Glomerular visceral epithelial cell (primary cell): ENCODE results near the gene TMEM63C.
"Not testable (repeated sequence)": the region's sequence is repeated elsewhere in the genome, so short reads cannot be mapped to it uniquely, and the experiment has no call there.

Experiments used
- DNase-seq: peaks from one replicate; pipeline ENCODE4 v3.0.0-alpha.2; 2016; ENCODE audit errors: extremely low spot score

TMEM63C gene

DNA sequence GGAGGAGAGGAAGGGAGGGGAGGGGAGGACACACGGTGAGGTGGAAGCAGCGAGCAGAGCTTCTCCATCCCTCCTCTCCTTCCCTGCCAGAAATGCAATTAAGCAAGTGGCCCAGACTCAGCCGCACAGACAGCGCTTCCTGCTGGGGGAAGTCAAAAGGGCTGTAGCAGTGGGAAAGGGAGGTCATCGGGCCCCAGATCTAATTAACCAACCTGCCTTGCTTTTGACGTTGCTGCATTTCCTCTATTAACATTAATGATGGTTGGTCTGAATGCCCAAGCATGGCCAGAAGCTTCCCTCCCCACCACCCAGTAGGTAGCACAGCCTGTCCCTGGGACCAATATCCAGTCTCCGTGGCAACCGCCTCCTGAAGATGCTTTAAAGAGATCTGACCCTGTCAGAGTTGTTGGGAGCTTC, 94.0 kb downstream of the TMEM63C start:
- no peak for DNase-seq

- DNase-seq, result no peak
These were observed 94.8 kb downstream of the TMEM63C start for GRCh38 chr14:77276295-77276935.

GRCh38 chr14:77276959-77277358, 95.4 kb downstream of the TMEM63C start:
- DNase-seq, result no peak

DNA sequence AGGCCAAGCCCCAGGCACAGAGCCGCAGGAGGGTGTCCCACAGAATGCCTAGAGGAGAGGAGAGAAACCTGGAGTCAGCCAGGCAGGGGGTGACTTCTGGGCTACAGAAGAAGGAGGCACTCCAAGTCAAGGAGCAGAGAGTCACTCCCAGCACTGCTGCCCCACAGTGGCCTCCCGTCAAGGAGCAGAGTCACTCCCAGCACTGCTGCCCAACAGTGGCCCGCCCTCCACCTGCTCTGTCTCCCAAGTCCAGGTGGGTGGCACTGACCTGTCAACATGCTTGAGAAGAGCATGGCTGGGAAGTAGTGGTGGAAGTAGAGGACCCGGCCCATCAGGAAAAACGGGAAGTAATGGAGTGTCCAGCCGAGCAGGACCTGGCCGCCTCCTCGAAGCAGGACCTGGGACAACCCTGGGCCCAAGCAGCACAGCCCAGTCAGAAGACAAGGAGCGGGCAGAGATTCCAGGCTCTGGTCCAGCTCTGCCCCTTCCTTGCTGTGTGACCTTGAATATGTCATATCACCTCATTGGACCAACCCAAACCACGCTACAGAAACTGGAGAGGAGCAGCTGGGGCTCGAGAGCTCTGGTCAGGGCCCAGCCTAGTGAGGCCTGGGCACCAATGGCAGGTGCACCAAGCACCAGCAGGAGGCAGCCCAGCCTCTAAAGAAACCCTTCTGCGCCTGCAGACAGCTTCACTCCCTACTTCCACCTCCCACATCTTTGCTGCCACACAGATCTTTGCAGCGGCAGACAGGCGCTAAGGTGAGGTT, 97.0 kb downstream of the TMEM63C start:
- DNase-seq, result no peak

GRCh38 chr14:77279719-77280118, 98.1 kb downstream of the TMEM63C start:
- DNase-seq, result no peak

- DNase-seq, result not testable (repeated sequence)
These were observed 99.3 kb downstream of the TMEM63C start for GRCh38 chr14:77280921-77281320.

- DNase-seq, result no peak
These were observed 100.3 kb downstream of the TMEM63C start for GRCh38 chr14:77281852-77282410.

- no peak for DNase-seq
These were observed 102.5 kb downstream of the TMEM63C start for GRCh38 chr14:77284066-77284465.

- no peak for DNase-seq
These were observed 102.9 kb downstream of the TMEM63C start for GRCh38 chr14:77284466-77284865.

DNA sequence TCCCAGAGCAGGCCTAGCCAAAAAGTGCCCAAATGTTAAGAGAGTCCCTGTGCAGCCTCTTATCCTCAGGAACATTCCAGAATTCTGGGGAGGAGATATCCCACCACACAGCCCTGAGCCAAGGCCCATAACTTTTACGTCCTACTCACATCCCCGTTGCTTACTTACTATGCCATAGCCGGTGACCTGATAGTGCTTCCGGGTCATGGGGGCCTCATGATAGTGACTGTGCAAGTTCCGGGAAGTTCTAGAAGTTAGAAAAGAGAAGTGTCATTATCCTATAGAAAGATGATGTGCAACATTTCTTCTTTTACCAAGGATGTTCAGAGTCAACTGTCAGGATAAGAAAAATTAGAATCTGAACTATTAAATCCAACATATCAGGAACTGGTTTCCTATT, 105.0 kb downstream of the TMEM63C start:
- DNase-seq, result no peak

DNA sequence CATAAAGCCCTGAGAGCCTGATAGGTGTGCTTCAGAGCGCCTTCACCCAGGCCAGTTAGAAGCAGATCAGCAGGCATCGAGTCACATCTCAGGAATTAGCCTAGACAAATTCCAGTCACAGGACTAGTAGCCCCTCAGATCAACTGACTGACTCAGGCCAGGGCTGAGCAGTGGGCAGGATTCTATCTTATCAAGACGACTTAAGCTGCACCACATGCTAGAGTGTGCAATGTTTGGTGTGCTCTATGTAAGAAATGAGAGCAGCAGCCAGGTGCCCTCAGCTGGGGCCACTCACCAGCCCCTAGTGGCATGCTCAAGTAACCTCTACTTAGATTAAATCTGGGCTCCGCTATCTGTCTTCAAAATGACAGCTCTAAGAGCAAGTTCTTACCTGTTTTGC, 109.1 kb downstream of the TMEM63C start:
- peak; percentile 26 for DNase-seq

DNA sequence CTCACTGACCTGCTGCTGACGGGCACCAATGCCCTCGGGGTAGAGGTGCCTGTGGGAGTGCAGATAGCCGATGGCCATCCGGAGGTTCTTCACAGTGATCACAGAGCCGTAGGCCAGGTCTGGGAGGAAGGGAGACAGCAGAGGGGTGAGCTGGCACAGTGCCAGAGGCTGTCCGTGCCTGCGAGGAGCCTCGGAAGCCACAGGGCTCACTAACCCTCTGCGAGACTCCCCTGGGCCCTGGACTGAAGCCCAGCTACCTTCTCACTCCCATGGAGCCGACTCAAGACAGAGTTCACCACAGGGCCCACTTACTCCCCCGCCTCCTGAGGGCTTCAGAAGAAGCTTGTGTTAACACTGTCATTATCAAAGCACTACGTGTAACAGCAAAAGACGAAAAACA, 114.6 kb downstream of the TMEM63C start:
- no peak for DNase-seq

- DNase-seq, result no peak
These were observed 115.3 kb downstream of the TMEM63C start for GRCh38 chr14:77296906-77297305.

DNA sequence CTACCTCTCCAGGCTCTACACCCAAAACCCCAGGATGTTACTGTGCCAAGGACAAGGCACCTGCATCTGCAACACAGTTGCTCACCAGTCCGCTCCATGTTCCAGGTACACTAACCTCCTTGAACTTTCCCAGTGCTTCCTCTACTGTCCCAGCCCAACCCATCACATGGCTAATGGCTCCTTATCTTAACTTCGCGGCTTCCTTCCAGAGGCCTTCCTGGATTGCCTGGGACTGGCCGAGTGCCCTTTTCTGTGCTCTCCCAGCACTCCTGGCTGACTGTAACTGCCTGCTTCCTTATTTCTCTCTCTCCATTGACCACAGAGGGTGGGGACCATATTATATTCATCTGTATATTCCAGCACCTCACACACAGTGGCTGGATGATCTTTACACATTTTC, 118.2 kb downstream of the TMEM63C start:
- DNase-seq, result no peak

DNA sequence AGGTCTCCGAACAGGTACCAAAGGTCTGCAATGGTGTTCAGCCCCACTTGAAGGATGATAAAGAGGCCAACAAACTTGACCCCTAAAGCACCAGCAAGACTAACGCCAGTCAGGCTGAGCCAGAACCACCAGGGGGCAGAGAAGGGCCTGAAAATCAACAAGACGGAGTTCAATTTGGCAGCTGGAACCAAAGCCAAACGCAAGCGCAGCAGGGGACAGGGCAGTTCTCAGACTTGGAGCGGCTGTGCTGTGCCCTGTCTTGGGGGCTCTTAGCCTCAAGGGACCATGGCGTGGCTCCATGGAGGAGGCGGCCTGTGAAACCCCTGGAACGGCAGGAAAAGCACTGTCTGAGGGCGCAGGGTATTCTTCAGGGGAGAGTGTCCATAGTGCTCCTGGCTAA, 119.5 kb downstream of the TMEM63C start:
- DNase-seq, result peak; percentile 58

DNA sequence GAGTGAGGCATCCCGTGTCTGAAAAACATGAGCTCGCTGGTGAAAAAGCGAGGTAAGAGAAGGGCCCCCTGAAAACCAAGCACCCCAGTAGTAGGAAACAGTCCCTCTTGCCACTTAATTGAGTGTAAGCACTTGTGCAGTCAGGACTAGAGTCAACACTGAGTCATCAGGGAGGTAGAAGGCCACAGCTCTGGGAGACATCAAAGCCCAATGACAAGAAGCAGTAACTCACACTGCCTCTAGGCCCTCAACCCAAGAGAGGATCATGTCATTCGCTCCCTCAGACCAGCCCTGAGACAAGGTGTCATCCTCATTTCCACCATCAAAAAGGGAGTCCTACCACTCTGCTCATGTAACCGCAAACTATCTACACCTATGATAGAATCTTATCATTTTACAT, 121.3 kb downstream of the TMEM63C start:
- DNase-seq, result peak; percentile 52

DNA sequence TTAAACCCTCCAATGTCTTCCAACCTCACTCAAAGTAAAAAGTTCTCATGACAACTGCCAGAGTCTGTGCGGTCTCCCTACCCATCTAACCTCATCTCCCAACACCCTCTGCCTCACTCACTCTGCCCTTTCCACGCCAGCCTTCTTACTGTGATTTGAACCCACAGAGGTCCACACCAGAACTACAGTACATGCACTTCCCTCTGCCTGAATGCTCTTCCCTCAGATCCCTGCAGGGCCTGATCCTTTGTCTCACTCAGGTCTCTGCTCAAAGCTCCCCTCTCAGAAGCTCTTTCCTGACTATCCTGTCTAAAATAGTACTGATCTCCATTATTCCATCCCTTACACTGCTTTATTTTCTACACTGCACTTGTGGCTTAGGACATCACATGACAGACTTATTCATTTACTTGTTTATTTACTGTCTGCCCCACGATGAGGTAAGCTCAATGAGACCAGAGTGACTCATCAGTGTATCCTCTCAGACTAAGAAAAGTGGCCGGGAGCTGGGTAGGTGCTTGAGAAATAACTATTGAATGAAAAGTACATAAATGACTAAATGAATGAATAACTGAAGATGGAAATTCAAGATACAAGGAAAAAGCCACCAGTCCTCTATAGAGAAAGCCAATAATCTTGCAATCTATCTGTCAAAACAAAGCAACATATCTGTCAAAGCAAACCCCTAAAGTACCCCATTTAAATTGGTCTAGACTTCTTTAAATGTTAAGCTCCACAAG, 122.0 kb downstream of the TMEM63C start:
- DNase-seq, result peak; percentile 86

GRCh38 chr14:77305696-77306095, 124.1 kb downstream of the TMEM63C start:
- DNase-seq, result no peak

- DNase-seq, result no peak
These were observed 124.8 kb downstream of the TMEM63C start for GRCh38 chr14:77306416-77306815.

- peak; percentile 54 for DNase-seq
These were observed 125.4 kb downstream of the TMEM63C start for GRCh38 chr14:77306851-77307496.
